Hepatocyte (in vitro differentiated cells): ENCODE measurements around the gene EML3. TPM values are rescaled to one million over a fixed set of nuclear protein-coding genes. Genes with fewer than 3 reads are reported as not detected.
A peak's percentile ranks its signal among the peaks of the same experiment; 100 is the strongest.

Experiments
- DNase-seq: peaks from one replicate; pipeline ENCODE4 v3.0.0-alpha.2; 2016; ENCODE audit warnings: low spot score
- H2AFZ ChIP-seq: fragments of 200-600 bp; sonication (generic); 2 replicates; pipeline ENCODE4 v1.6.0; 2016; ENCODE audit warnings: antibody characterized with exemption, mild to moderate bottlenecking
- H3K27ac ChIP-seq: fragments of 200-600 bp; sonication (generic); 2 replicates; pipeline ENCODE4 v1.5.1; 2016; ENCODE audit warnings: mild to moderate bottlenecking
- H3K27me3 ChIP-seq: fragments of 200-600 bp; sonication (generic); 2 replicates; pipeline ENCODE4 v1.6.1; 2016
- H3K36me3 ChIP-seq: fragments of 200-600 bp; sonication (generic); replicated peaks from 2 replicates; pipeline ENCODE4 v1.5.1; 2016; ENCODE audit warnings: low read depth; ENCODE audit not compliant: insufficient read depth
- H3K4me1 ChIP-seq: fragments of 200-600 bp; sonication (generic); 2 replicates; pipeline ENCODE4 v1.5.1; 2016; ENCODE audit warnings: mild to moderate bottlenecking, moderate library complexity; ENCODE audit not compliant: insufficient read depth
- H3K4me2 ChIP-seq: fragments of 200-600 bp; sonication (generic); 2 replicates; pipeline ENCODE4 v1.6.0; 2016
- H3K4me3 ChIP-seq: fragments of 200-600 bp; sonication (generic); 2 replicates; pipeline ENCODE4 v1.5.1; 2016; ENCODE audit warnings: mild to moderate bottlenecking
- H3K79me2 ChIP-seq: fragments of 200-600 bp; sonication (generic); 2 replicates; pipeline ENCODE4 v1.6.0; 2017; ENCODE audit warnings: mild to moderate bottlenecking
- H3K9me2 ChIP-seq: fragments of 200-600 bp; sonication (generic); replicated peaks from 2 replicates; pipeline ENCODE4 v1.6.0; 2017; ENCODE audit warnings: mild to moderate bottlenecking; ENCODE audit not compliant: insufficient read depth
- H3K9me3 ChIP-seq: fragments of 200-600 bp; sonication (generic); 2 replicates; pipeline ENCODE4 v1.5.1; 2016; ENCODE audit warnings: low read depth, mild to moderate bottlenecking
- H4K20me1 ChIP-seq: fragments of 200-600 bp; sonication (generic); 2 replicates; pipeline ENCODE4 v1.6.0; 2016; ENCODE audit warnings: mild to moderate bottlenecking; ENCODE audit not compliant: insufficient read depth, poor library complexity, severe bottlenecking
- EZH2 ChIP-seq: fragments of 200-600 bp; sonication (generic); IDR thresholded peaks from 2 replicates; pipeline ENCODE4 v1.6.1; 2016; ENCODE audit warnings: antibody characterized with exemption, mild to moderate bottlenecking, borderline replicate concordance
- EZH2phosphoT487 ChIP-seq: fragments of 200-600 bp; sonication (generic); IDR thresholded peaks from one replicate; pipeline ENCODE4 v1.6.1; 2018; ENCODE audit warnings: antibody characterized with exemption, mild to moderate bottlenecking, low read depth, moderate library complexity; ENCODE audit not compliant: unreplicated experiment, severe bottlenecking
- WGBS: methylation state at CpG from one replicate; pipeline ENCODE4 v1.1.6; 2016; ENCODE audit warnings: low lambda C conversion rate; ENCODE audit errors: missing lambda C conversion rate; 5-methylcytosine and 5-hydroxymethylcytosine counted together
- polyA plus RNA-seq: library from polyadenylated mRNA; unstranded; fragments of >200 nt; fragmentation: Nextera tagmentation; extraction: Ambion mirVana; gene quantifications from 2 replicates; pipeline ENCODE4 v1.2.1, GENCODE V29; 2016
- total RNA-seq: library from RNA; depleted of rRNA; stranded (reverse); fragments of >200 nt; gene quantifications from 2 replicates; pipeline ENCODE4 v1.2.3, GENCODE V29; 2014
- TF ChIP-seq, protein P1 (sequence below): fragments of 200-600 bp; sonication (generic); IDR thresholded peaks from 2 replicates; pipeline ENCODE4 v1.5.1; 2016; ENCODE audit warnings: antibody characterized with exemption, mild to moderate bottlenecking; ENCODE audit not compliant: poor library complexity

EML3 gene
- total and polyA plus RNA-seq, 2 experiments from 2014 or later: 21.6 to 22.6 TPM

DNA sequence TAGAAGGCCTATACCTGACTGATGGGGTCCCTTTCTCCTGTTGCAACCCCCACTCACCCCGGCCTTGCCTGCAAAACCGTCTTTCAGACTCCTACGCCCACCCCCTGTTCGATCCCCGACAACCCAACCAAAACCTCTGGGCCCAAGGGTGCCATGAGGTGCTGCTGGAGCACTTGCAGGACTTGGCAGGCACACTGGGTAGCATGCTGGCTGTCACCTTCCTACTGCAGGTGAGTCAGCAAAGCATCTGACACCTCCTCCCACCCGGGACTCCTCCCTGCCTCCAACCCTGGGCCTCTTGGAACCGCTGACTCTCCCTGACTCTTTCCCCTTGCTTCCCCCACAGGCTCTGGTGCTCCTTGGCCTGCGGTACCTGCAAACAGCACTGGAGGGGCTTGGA lies 1.7 kb upstream of the EML3 start:
- H3K9me2 ChIP-seq: no peaks in the 10 kb centered on the region
- H3K27me3 ChIP-seq: no peaks in the 10 kb centered on the region
- H3K36me3 ChIP-seq: no peaks in the 10 kb centered on the region
- H3K79me2 ChIP-seq: peaks cover 21% of the 10 kb centered on the region
- peak overlapping the region; percentile 97 for H3K27ac ChIP-seq
- peaks cover 15% of the 10 kb centered on the region for H3K4me1 ChIP-seq
- TF ChIP-seq, protein P1, sequence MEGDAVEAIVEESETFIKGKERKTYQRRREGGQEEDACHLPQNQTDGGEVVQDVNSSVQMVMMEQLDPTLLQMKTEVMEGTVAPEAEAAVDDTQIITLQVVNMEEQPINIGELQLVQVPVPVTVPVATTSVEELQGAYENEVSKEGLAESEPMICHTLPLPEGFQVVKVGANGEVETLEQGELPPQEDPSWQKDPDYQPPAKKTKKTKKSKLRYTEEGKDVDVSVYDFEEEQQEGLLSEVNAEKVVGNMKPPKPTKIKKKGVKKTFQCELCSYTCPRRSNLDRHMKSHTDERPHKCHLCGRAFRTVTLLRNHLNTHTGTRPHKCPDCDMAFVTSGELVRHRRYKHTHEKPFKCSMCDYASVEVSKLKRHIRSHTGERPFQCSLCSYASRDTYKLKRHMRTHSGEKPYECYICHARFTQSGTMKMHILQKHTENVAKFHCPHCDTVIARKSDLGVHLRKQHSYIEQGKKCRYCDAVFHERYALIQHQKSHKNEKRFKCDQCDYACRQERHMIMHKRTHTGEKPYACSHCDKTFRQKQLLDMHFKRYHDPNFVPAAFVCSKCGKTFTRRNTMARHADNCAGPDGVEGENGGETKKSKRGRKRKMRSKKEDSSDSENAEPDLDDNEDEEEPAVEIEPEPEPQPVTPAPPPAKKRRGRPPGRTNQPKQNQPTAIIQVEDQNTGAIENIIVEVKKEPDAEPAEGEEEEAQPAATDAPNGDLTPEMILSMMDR: no peak
- TF ChIP-seq EZH2: no peak
- no peak for TF ChIP-seq EZH2phosphoT487
- no peak overlapping the region for H3K4me3 ChIP-seq
- no peaks in the 10 kb centered on the region for H4K20me1 ChIP-seq
- no peak overlapping the region for H3K4me2 ChIP-seq
- no peaks in the 10 kb centered on the region for H3K9me3 ChIP-seq
- 72% methylated on average over 8 of the region's 8 CpGs for WGBS
- H2AFZ ChIP-seq: no peak overlapping the region
- DNase-seq: peak; percentile 77

DNA sequence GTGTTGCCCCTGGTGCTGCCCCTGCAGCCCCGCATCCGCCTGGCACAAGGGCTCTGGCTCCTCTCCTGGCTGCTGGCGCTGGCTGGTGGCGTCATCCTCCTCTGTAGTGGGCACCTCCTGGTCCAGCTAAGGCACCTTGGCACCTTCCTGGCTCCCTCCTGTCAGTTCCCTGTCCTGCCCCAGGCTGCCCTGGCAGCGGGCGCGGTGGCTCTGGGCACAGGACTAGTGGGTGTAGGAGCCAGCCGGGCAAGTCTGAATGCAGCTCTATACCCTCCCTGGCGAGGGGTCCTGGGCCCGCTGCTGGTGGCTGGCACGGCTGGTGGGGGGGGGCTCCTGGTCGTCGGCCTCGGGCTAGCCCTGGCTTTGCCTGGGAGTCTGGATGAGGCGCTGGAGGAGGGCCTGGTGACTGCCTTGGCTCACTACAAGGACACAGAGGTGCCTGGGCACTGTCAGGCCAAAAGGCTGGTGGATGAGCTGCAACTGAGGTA lies 760 bp upstream of the EML3 start:
- Histone ChIP-seq H3K9me2 (no peaks in the 10 kb centered on the region), H3K9me3 (no peaks in the 10 kb centered on the region), H3K36me3 (no peaks in the 10 kb centered on the region), H3K4me1 (peaks cover 15% of the 10 kb centered on the region), H3K4me3 (no peak overlapping the region), H4K20me1 (no peaks in the 10 kb centered on the region), H3K79me2 (peaks cover 14% of the 10 kb centered on the region), H3K27me3 (no peaks in the 10 kb centered on the region), H3K4me2 (peak overlapping the region; percentile 98), H3K27ac (peak overlapping the region; percentile 97), H2AFZ (no peak overlapping the region)
- 86% methylated on average over 15 of the region's 15 CpGs for WGBS
- no peak for TF ChIP-seq EZH2
- no peak for TF ChIP-seq EZH2phosphoT487
- TF ChIP-seq, protein P1: no peak
- DNase-seq: no peak

DNA sequence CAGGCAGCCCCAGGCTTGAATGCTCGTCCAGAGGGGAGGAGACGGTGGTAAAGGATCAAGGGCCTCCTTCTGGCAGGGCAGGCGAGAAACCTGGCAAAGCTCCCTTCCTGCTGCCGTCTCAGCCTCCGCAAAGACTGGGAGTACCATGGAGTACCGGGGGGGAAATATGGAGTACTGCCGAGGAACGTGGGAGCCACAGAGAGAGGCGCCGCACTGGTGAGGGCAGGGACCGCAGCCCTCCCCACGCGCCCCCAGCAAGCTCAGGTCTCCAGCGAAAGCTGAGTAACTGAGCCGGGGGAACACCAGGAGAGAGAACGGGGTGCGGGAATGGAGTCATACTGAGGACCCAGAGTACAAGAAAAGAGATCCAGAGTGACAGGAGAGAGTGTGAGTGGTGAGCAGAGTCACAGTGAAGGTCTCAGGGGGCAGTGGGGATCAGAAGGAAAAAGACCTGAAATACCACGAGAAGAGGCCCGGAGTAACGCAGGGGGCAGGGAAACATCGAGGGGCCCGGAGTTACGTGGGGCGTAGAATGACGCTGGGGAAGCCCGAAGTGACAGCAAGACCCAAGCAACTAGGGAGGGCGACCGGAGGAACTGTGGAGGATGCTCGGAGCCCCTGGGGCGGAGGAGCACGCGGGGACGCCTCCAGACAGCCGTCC lies 740 bp downstream of the EML3 start:
- DNase-seq: peak; percentile 73
- no peaks in the 10 kb centered on the region for H3K36me3 ChIP-seq

More for the DNA sequence above, 740 bp downstream of the EML3 start:
- WGBS: 5% methylated on average over 26 of the region's 34 CpGs
- Histone ChIP-seq H2AFZ (peak overlapping the region; percentile 88), H3K9me3 (no peaks in the 10 kb centered on the region), H3K4me2 (peak overlapping the region; percentile 98), H3K4me3 (peak overlapping the region; percentile 87), H3K79me2 (peaks cover 11% of the 10 kb centered on the region), H3K4me1 (peaks cover 15% of the 10 kb centered on the region), H3K9me2 (no peaks in the 10 kb centered on the region), H3K27me3 (no peaks in the 10 kb centered on the region), H4K20me1 (no peaks in the 10 kb centered on the region), H3K27ac (peak overlapping the region; percentile 97)
- no peak for TF ChIP-seq EZH2phosphoT487
- TF ChIP-seq EZH2: no peak
- TF ChIP-seq, protein P1: no peak
